Measurements from ENCODE around the gene SYNM. TPM values are rescaled to one million over a fixed set of nuclear protein-coding genes. Genes with fewer than 3 reads are reported as not detected.

The SYNM gene
- total and polyA plus RNA-seq, 8 donors: 2.0 to 4.5 (median 3.3) TPM

DNA sequence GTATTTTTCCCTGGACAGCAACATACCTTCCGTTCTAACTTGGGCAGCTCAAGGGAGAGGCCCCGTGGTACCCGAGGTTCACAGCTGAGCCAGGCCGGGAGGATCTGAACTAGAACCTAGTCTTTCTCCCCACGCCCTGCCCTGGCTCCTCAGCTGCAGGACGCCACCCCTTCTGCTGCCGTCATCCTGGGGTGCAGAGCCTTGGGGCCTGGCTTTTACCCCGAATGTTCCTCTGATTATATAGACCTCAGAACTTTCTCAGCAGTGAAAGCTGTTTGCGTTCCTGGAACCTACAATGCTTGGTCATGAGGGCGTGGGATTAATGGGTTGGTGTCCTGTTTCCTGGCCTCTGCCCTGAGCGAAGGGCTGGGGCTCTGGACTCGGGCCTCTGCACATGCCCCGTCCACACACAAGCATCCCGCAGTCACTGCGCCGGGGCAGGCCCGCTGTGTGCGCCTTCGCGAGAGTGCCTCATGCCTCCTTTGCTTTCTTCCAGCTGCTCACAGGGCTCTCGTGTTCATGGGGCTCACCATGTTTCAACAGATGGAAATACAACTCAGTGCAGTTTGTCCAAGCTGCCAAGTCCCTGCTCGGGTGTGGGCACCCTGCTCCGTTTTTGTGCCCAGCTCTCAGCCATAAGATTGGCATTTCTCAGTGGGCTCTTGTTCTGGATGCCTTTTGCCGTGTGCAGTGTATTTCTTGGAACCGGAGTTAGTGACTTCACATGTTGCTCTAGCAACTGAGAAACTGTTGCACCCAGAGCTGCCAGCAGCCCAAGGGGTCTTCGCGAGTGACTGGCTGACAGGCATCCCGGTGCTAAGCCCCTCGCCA, 20.4 kb downstream of the SYNM start:
- no peaks in the 10 kb centered on the region for H3K36me3 ChIP-seq
- peaks cover 0 to 10% (median 7%) of the 10 kb centered on the region in 3 donors for H3K4me1 ChIP-seq
- H3K27me3 ChIP-seq: no peaks in the 10 kb centered on the region
- no peak for DNase-seq
- no peak overlapping the region for H3K4me3 ChIP-seq
- no peak overlapping the region for H3K27ac ChIP-seq
- no peak for FAIRE-seq
- no peak for ATAC-seq
- 86 to 90% methylated on average over 29 of the region's 29 CpGs for WGBS, 2 donors
- TF ChIP-seq, protein P1, sequence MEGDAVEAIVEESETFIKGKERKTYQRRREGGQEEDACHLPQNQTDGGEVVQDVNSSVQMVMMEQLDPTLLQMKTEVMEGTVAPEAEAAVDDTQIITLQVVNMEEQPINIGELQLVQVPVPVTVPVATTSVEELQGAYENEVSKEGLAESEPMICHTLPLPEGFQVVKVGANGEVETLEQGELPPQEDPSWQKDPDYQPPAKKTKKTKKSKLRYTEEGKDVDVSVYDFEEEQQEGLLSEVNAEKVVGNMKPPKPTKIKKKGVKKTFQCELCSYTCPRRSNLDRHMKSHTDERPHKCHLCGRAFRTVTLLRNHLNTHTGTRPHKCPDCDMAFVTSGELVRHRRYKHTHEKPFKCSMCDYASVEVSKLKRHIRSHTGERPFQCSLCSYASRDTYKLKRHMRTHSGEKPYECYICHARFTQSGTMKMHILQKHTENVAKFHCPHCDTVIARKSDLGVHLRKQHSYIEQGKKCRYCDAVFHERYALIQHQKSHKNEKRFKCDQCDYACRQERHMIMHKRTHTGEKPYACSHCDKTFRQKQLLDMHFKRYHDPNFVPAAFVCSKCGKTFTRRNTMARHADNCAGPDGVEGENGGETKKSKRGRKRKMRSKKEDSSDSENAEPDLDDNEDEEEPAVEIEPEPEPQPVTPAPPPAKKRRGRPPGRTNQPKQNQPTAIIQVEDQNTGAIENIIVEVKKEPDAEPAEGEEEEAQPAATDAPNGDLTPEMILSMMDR (IDR thresholded peaks at IDR 0.05): no peak
- intact Hi-C loops (cut with DNase I): no loop called here
- H3K9me3 ChIP-seq: no peaks in the 10 kb centered on the region

DNA sequence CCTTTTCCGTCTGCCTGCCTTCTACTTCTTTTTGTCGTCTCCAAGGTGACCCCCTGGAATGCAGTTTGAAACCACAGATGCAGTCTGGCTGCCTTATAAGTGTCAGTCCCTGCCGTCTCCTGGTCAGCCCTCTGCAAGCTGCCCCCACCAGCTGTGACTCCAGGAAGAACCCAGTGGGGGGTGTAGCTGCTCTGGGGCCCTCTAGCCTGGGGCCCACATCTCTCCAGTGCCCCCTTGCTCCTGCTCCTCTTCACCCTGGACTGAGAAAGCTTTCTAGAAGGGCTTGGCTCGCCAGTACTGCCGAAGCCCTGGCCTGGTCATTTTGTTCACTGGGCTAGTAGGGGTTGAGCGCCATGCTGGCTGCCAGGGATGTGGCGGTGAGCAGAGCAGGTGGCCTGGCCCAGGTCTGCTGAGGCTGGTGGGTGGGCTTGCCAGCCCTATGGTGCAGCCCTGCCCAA, 21.3 kb downstream of the SYNM start:
- FAIRE-seq (no peak), DNase-seq (no peak), ATAC-seq (no peak)
- H3K4me1 ChIP-seq: peaks cover 0 to 10% (median 7%) of the 10 kb centered on the region in 3 donors
- no peaks in the 10 kb centered on the region for H3K9me3 ChIP-seq
- no peaks in the 10 kb centered on the region for H3K36me3 ChIP-seq
- WGBS, 2 donors: 95 to 96% methylated on average over 7 of the region's 7 CpGs
- no peaks in the 10 kb centered on the region for H3K27me3 ChIP-seq
- TF ChIP-seq, protein P1 (IDR thresholded peaks at IDR 0.05): no peak
- H3K27ac ChIP-seq: no peak overlapping the region
- intact Hi-C loops (cut with DNase I): no loop called here
- no peak overlapping the region for H3K4me3 ChIP-seq

DNA sequence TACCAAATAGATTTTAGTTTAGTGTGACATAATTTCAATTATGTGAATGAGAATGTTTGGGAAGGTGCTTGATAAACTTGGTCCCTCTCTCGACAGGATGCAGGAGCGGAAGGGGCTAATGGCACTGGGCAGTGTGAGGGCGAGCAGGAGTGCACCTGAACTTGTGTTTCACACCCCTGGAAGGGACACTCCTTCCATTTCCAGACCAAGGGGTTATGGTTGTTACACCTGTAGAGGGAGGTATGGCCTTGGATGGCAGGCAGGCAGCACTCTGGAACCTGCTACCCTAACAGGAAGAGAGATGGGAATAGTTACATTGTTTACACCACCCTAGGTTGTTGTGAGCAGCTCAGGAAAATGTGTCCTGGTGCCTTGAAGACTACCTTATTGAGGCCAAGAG, 22.1 kb downstream of the SYNM start:
- Histone ChIP-seq H3K9me3 (no peaks in the 10 kb centered on the region), H3K4me3 (no peak overlapping the region), H3K27ac (no peak overlapping the region), H3K36me3 (no peaks in the 10 kb centered on the region), H3K4me1 (peaks cover 0 to 10% (median 7%) of the 10 kb centered on the region in 3 donors), H3K27me3 (no peaks in the 10 kb centered on the region)
- 94 to 98% methylated on average over 3 of the region's 3 CpGs for WGBS, 2 donors
- TF ChIP-seq, protein P1 (IDR thresholded peaks at IDR 0.05): no peak
- DNase-seq: no peak
- no peak for ATAC-seq
- no peak for FAIRE-seq
- intact Hi-C loops (cut with DNase I): no loop called here

DNA sequence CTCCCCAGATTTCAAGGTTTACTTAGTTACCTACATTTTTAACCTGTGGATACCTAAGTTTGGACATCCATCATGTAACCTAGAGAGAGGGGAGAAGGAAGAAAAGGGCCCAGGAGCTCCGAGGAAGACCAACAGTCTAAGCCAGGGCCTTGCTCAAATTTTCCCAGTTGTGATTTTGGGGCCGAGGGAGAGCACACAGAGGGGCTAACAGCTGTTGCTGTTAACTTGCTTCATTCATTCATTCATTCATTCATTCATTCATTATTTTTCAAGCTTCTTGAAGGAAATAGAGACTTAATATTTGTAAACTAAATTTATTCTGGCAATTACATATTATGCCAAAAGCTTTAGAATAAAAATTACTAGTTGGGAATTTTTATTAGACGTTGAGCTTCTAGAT, 22.9 kb downstream of the SYNM start:
- no peak for DNase-seq
- no peak for FAIRE-seq
- WGBS, 2 donors: 77 to 81% methylated on average over 3 of the region's 3 CpGs
- Histone ChIP-seq H3K9me3 (no peaks in the 10 kb centered on the region), H3K4me3 (no peak overlapping the region), H3K4me1 (peaks cover 0 to 10% (median 7%) of the 10 kb centered on the region in 3 donors), H3K36me3 (no peaks in the 10 kb centered on the region), H3K27ac (no peak overlapping the region), H3K27me3 (no peaks in the 10 kb centered on the region)
- TF ChIP-seq, protein P1 (IDR thresholded peaks at IDR 0.05): no peak
- intact Hi-C loops (cut with DNase I): no loop called here
- no peak for ATAC-seq

DNA sequence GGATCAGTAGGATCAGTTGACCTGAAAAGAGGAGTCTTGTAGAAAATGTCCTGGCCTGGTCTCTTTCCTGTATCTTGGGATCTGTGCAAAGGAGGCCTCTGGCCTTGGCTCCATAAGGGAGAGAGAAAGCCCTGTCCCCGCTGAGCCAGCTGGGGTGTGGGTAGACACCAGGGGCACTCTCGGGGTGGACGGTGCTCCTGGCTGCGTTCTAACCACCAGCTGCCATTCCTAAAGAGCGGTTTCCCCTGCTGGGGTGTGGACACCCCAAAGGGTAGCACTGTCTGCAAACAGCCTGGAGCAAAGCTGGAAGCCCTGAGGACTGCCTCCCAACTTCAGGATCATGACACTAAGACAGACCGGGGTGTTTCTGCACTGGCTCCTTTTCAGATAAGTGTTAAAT, 23.5 kb downstream of the SYNM start:
- Histone ChIP-seq H3K36me3 (no peaks in the 10 kb centered on the region), H3K9me3 (no peaks in the 10 kb centered on the region), H3K27me3 (no peaks in the 10 kb centered on the region), H3K4me1 (peaks cover 0 to 10% (median 7%) of the 10 kb centered on the region in 3 donors), H3K4me3 (no peak overlapping the region), H3K27ac (no peak overlapping the region)
- FAIRE-seq: no peak
- intact Hi-C loops (cut with DNase I): no loop called here
- DNase-seq: no peak
- no peak for ATAC-seq
- 92 to 95% methylated on average over 6 of the region's 6 CpGs for WGBS, 2 donors
- TF ChIP-seq, protein P1 (IDR thresholded peaks at IDR 0.05): no peak
